ENCODE data around the gene UBE2E2.

- no peak for TF ChIP-seq GATA2 (IDR thresholded peaks at IDR 0.05; ENCODE audit: low read depth, low read length)
- TF ChIP-seq GATA3 (IDR thresholded peaks at IDR 0.05; ENCODE audit: low read depth, low read length), result no peak
Measured at GRCh38 chr3:23259515-23259914, 56.4 kb downstream of the UBE2E2 start.

Data from SH-SY5Y (cell line).